Measurements from ENCODE around the gene ENPP1.

The ENPP1 gene

GRCh38 chr6:131839388-131839787, 31.6 kb downstream of the ENPP1 start:
- no peak overlapping the region for H2AFZ ChIP-seq (ENCODE audit: low read depth, low read length, severe bottlenecking)
- no peak overlapping the region for H3K27ac ChIP-seq (ENCODE audit: low read depth, low read length)
- H4K20me1 ChIP-seq (ENCODE audit: low read depth, low read length), result no peaks in the 10 kb centered on the region; the same call in 1 of the 2 replicates
- H3K79me2 ChIP-seq (ENCODE audit: insufficient read depth, low read length), result no peaks in the 10 kb centered on the region
- H3K36me3 ChIP-seq (ENCODE audit: low read length), result no peaks in the 10 kb centered on the region
- no peak overlapping the region for H3K4me3 ChIP-seq (ENCODE audit: insufficient read depth, low read length, poor library complexity, severe bottlenecking)
- H3K27me3 ChIP-seq (ENCODE audit: low read length), result no peaks in the 10 kb centered on the region
- TF ChIP-seq EZH2phosphoT487 (conservative IDR thresholded peaks at IDR 0.05; ENCODE audit: low read length) (no peak), CTCF (IDR thresholded peaks at IDR 0.05; ENCODE audit: insufficient read depth, low read length, poor library complexity, severe bottlenecking) (no peak)
- H3F3A ChIP-seq (ENCODE audit: insufficient read depth), result no peaks in the 10 kb centered on the region
- H3K9me2 ChIP-seq (replicated peaks; ENCODE audit: insufficient read depth, low read length), result no peaks in the 10 kb centered on the region
- no peak overlapping the region for H3K9ac ChIP-seq (ENCODE audit: low read length)
- no peak overlapping the region for H3K4me2 ChIP-seq (ENCODE audit: low read depth, low read length, poor library complexity, severe bottlenecking)
- no peaks in the 10 kb centered on the region for H3K9me3 ChIP-seq (ENCODE audit: insufficient read depth, low read length)

- Histone ChIP-seq H3K4me2 (ENCODE audit: low read depth, low read length, poor library complexity, severe bottlenecking) (no peak overlapping the region), H3K79me2 (ENCODE audit: insufficient read depth, low read length) (no peaks in the 10 kb centered on the region), H3K27ac (ENCODE audit: low read depth, low read length) (no peak overlapping the region), H3K27me3 (ENCODE audit: low read length) (no peaks in the 10 kb centered on the region), H3K4me3 (ENCODE audit: insufficient read depth, low read length, poor library complexity, severe bottlenecking) (no peak overlapping the region), H3K9me3 (ENCODE audit: insufficient read depth, low read length) (no peaks in the 10 kb centered on the region), H3K9ac (ENCODE audit: low read length) (no peak overlapping the region), H3K36me3 (ENCODE audit: low read length) (no peaks in the 10 kb centered on the region), H3F3A (ENCODE audit: insufficient read depth) (no peaks in the 10 kb centered on the region), H4K20me1 (ENCODE audit: low read depth, low read length) (no peaks in the 10 kb centered on the region; the same call in 1 of the 2 replicates), H3K9me2 (replicated peaks; ENCODE audit: insufficient read depth, low read length) (no peaks in the 10 kb centered on the region), H2AFZ (ENCODE audit: low read depth, low read length, severe bottlenecking) (no peak overlapping the region)
- TF ChIP-seq EZH2phosphoT487 (conservative IDR thresholded peaks at IDR 0.05; ENCODE audit: low read length) (no peak), CTCF (IDR thresholded peaks at IDR 0.05; ENCODE audit: insufficient read depth, low read length, poor library complexity, severe bottlenecking) (no peak)
Measured at GRCh38 chr6:131840441-131840840, 32.6 kb downstream of the ENPP1 start.

GRCh38 chr6:131840936-131841583, 33.2 kb downstream of the ENPP1 start:
- Histone ChIP-seq H3K4me2 (ENCODE audit: low read depth, low read length, poor library complexity, severe bottlenecking) (no peak overlapping the region), H3K27me3 (ENCODE audit: low read length) (no peaks in the 10 kb centered on the region), H4K20me1 (ENCODE audit: low read depth, low read length) (no peaks in the 10 kb centered on the region; the same call in 1 of the 2 replicates), H2AFZ (ENCODE audit: low read depth, low read length, severe bottlenecking) (no peak overlapping the region), H3K9me2 (replicated peaks; ENCODE audit: insufficient read depth, low read length) (no peaks in the 10 kb centered on the region), H3K27ac (ENCODE audit: low read depth, low read length) (no peak overlapping the region), H3K4me3 (ENCODE audit: insufficient read depth, low read length, poor library complexity, severe bottlenecking) (no peak overlapping the region), H3K36me3 (ENCODE audit: low read length) (no peaks in the 10 kb centered on the region), H3K9me3 (ENCODE audit: insufficient read depth, low read length) (no peaks in the 10 kb centered on the region), H3F3A (ENCODE audit: insufficient read depth) (no peaks in the 10 kb centered on the region), H3K79me2 (ENCODE audit: insufficient read depth, low read length) (no peaks in the 10 kb centered on the region), H3K9ac (ENCODE audit: low read length) (no peak overlapping the region)
- TF ChIP-seq CTCF (IDR thresholded peaks at IDR 0.05; ENCODE audit: insufficient read depth, low read length, poor library complexity, severe bottlenecking) (no peak), EZH2phosphoT487 (conservative IDR thresholded peaks at IDR 0.05; ENCODE audit: low read length) (no peak)
